Activated naive CD8-positive, alpha-beta T cell treated with anti-CD3 and anti-CD28 coated beads for 36 hours (primary cell): Measurements from ENCODE around the gene MTA3. TPM values are rescaled to one million over a fixed set of nuclear protein-coding genes. Genes with fewer than 3 reads are reported as not detected.
"Not testable (repeated sequence)": the region's sequence is repeated elsewhere in the genome, so short reads cannot be mapped to it uniquely, and the experiment has no call there.

Source experiments
- DNase-seq: peaks from one replicate; pipeline ENCODE4 v3.0.0; 2021
- H3K27ac Mint-ChIP-seq: one replicate; pipeline ENCODE4 v1.8.0; 2022; ENCODE audit warnings: mild to moderate bottlenecking, moderate library complexity, mixed read lengths
- H3K27me3 Mint-ChIP-seq: one replicate; pipeline ENCODE4 v1.8.0; 2022; ENCODE audit warnings: mild to moderate bottlenecking, mixed read lengths
- H3K36me3 Mint-ChIP-seq: one replicate; pipeline ENCODE4 v1.8.0; 2021; ENCODE audit warnings: mild to moderate bottlenecking, mixed read lengths
- H3K4me1 Mint-ChIP-seq: one replicate; pipeline ENCODE4 v1.8.0; 2021; ENCODE audit warnings: mixed read lengths
- H3K4me3 Mint-ChIP-seq: one replicate; pipeline ENCODE4 v1.8.0; 2022; ENCODE audit warnings: mild to moderate bottlenecking, moderate library complexity, mixed read lengths
- H3K9me3 Mint-ChIP-seq: one replicate; pipeline ENCODE4 v1.8.0; 2022; ENCODE audit warnings: mixed read lengths
- total RNA-seq, 2 experiments: library from RNA; stranded (reverse); gene quantifications; one replicate each; pipeline ENCODE4 v1.2.3, GENCODE V29; 2021

Gene MTA3
- total RNA-seq, 2 experiments from 2014 or later: 32.0 to 34.7 TPM

DNA sequence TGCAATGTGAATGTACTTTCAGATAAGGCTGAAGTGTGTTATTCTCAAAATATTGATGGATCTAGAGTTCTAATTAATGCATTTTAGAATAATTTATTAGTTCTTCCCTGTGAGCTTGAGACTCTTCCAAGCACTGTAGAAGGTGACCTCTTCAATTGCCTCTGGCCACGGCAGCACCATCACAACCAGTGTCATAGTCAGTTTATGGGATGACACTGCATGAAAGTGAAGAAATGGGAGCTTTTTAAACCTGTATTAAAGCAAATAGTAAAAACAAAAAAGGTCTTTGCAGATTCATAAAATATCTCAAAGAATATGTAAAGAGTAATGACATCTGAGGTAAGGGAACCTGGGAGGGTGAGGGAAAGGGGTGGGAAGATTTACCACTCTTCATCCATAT lies 143.5 kb downstream of the MTA3 start:
- no peaks in the 10 kb centered on the region for H3K27me3 Mint-ChIP-seq
- no peak for DNase-seq
- no peaks in the 10 kb centered on the region for H3K9me3 Mint-ChIP-seq
- H3K4me3 Mint-ChIP-seq: no peak overlapping the region
- H3K36me3 Mint-ChIP-seq: peaks cover 2% of the 10 kb centered on the region
- no peaks in the 10 kb centered on the region for H3K4me1 Mint-ChIP-seq
- no peak overlapping the region for H3K27ac Mint-ChIP-seq

- H3K27me3 Mint-ChIP-seq: no peaks in the 10 kb centered on the region
- peaks cover under 1% of the 10 kb centered on the region for H3K36me3 Mint-ChIP-seq
- DNase-seq: no peak
- H3K27ac Mint-ChIP-seq: no peak overlapping the region
- H3K4me1 Mint-ChIP-seq: no peaks in the 10 kb centered on the region
- H3K4me3 Mint-ChIP-seq: no peak overlapping the region
- no peaks in the 10 kb centered on the region for H3K9me3 Mint-ChIP-seq
These were observed 144.5 kb downstream of the MTA3 start for GRCh38 chr2:42712934-42713333.

GRCh38 chr2:42713920-42714319 lies 145.5 kb downstream of the MTA3 start:
- Mint-ChIP-seq H3K36me3 (peaks cover 1% of the 10 kb centered on the region), H3K4me3 (no peak overlapping the region), H3K9me3 (no peaks in the 10 kb centered on the region), H3K27me3 (no peaks in the 10 kb centered on the region), H3K4me1 (no peaks in the 10 kb centered on the region), H3K27ac (no peak overlapping the region)
- no peak for DNase-seq

GRCh38 chr2:42714686-42715085 lies 146.3 kb downstream of the MTA3 start:
- Mint-ChIP-seq H3K4me3 (no peak overlapping the region), H3K4me1 (no peaks in the 10 kb centered on the region), H3K27ac (no peak overlapping the region), H3K9me3 (no peaks in the 10 kb centered on the region), H3K36me3 (peaks cover 2% of the 10 kb centered on the region), H3K27me3 (no peaks in the 10 kb centered on the region)
- no peak for DNase-seq

GRCh38 chr2:42721898-42722297 lies 153.5 kb downstream of the MTA3 start:
- H3K9me3 Mint-ChIP-seq: no peaks in the 10 kb centered on the region
- no peak for DNase-seq
- no peak overlapping the region for H3K27ac Mint-ChIP-seq
- H3K27me3 Mint-ChIP-seq: no peaks in the 10 kb centered on the region
- no peak overlapping the region for H3K4me3 Mint-ChIP-seq
- peaks cover 4% of the 10 kb centered on the region for H3K36me3 Mint-ChIP-seq
- H3K4me1 Mint-ChIP-seq: peaks cover 7% of the 10 kb centered on the region

- H3K9me3 Mint-ChIP-seq: no peaks in the 10 kb centered on the region
- H3K27ac Mint-ChIP-seq: no peak overlapping the region
- no peak overlapping the region for H3K4me3 Mint-ChIP-seq
- peaks cover 7% of the 10 kb centered on the region for H3K4me1 Mint-ChIP-seq
- no peaks in the 10 kb centered on the region for H3K27me3 Mint-ChIP-seq
- peak; percentile 47 for DNase-seq
- H3K36me3 Mint-ChIP-seq: peaks cover 4% of the 10 kb centered on the region
These were observed 154.1 kb downstream of the MTA3 start for GRCh38 chr2:42722320-42723190.

GRCh38 chr2:42723465-42723864 lies 155.0 kb downstream of the MTA3 start:
- H3K27me3 Mint-ChIP-seq: no peaks in the 10 kb centered on the region
- H3K4me1 Mint-ChIP-seq: peaks cover 7% of the 10 kb centered on the region
- H3K4me3 Mint-ChIP-seq: no peak overlapping the region
- H3K36me3 Mint-ChIP-seq: peaks cover 4% of the 10 kb centered on the region
- no peak for DNase-seq
- no peak overlapping the region for H3K27ac Mint-ChIP-seq
- no peaks in the 10 kb centered on the region for H3K9me3 Mint-ChIP-seq

GRCh38 chr2:42724886-42725285 lies 156.5 kb downstream of the MTA3 start:
- Mint-ChIP-seq H3K9me3 (peaks cover 5% of the 10 kb centered on the region), H3K4me3 (no peak overlapping the region), H3K27ac (no peak overlapping the region), H3K36me3 (peaks cover 12% of the 10 kb centered on the region), H3K4me1 (peaks cover 11% of the 10 kb centered on the region), H3K27me3 (no peaks in the 10 kb centered on the region)
- DNase-seq: no peak

- H3K27me3 Mint-ChIP-seq: no peaks in the 10 kb centered on the region
- no peak for DNase-seq
- peaks cover 7% of the 10 kb centered on the region for H3K9me3 Mint-ChIP-seq
- no peak overlapping the region for H3K4me3 Mint-ChIP-seq
- H3K27ac Mint-ChIP-seq: no peak overlapping the region
- H3K4me1 Mint-ChIP-seq: peaks cover 11% of the 10 kb centered on the region
- peaks cover 18% of the 10 kb centered on the region for H3K36me3 Mint-ChIP-seq
These were observed 157.2 kb downstream of the MTA3 start for GRCh38 chr2:42725657-42726056.

DNA sequence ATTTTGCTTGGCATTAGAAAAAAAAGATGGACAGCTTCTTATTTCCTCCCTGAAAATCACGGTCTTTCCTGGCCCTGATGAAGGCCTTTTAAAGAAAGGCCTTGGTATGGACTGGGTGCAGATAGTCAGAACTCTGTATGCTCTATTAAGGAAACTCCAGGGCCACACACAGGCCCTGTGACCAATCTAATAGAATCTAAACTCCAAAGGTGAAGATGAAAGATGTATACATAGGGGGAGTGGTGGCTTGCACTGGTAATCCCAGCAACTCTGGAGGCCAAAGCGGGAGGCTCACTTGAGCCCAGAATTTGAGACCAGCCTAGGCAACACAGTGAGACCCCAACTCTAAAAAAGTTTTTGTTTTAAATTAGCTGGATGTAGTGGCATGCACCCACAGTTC lies 158.2 kb downstream of the MTA3 start:
- peaks cover 29% of the 10 kb centered on the region for H3K36me3 Mint-ChIP-seq
- H3K4me3 Mint-ChIP-seq: no peak overlapping the region
- peaks cover 11% of the 10 kb centered on the region for H3K4me1 Mint-ChIP-seq
- no peaks in the 10 kb centered on the region for H3K27me3 Mint-ChIP-seq
- DNase-seq: no peak
- H3K27ac Mint-ChIP-seq: no peak overlapping the region
- peaks cover 12% of the 10 kb centered on the region for H3K9me3 Mint-ChIP-seq

DNA sequence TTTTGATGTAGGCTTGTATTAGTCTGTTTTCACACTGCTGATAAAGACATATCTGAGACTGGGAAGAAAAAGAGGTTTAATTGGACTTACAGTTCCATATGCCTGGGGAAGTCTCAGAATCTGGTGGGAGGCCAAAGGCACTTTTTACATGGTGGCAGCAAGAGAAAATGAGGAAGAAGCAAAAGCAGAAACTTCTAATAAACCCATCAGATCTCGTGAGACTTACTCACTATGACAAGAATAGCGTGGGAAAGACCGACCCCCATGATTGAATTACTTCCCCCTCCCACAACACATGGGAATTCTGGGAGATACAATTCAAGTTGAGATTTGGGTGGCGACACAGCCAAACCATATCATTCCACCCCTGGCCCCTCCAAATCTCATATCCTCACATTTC lies 162.9 kb downstream of the MTA3 start:
- H3K27me3 Mint-ChIP-seq, H3K27ac Mint-ChIP-seq, DNase-seq, H3K4me3 Mint-ChIP-seq, H3K4me1 Mint-ChIP-seq: not testable (repeated sequence)
- H3K9me3 Mint-ChIP-seq: peaks cover 32% of the 10 kb centered on the region
- H3K36me3 Mint-ChIP-seq: peaks cover 67% of the 10 kb centered on the region

- H3K9me3 Mint-ChIP-seq: peaks cover 32% of the 10 kb centered on the region
- no peaks in the 10 kb centered on the region for H3K27me3 Mint-ChIP-seq
- peaks cover 81% of the 10 kb centered on the region for H3K36me3 Mint-ChIP-seq
- no peak overlapping the region for H3K27ac Mint-ChIP-seq
- no peaks in the 10 kb centered on the region for H3K4me1 Mint-ChIP-seq
- DNase-seq: no peak
- no peak overlapping the region for H3K4me3 Mint-ChIP-seq
These were observed 165.4 kb downstream of the MTA3 start for GRCh38 chr2:42733852-42734251.

DNA sequence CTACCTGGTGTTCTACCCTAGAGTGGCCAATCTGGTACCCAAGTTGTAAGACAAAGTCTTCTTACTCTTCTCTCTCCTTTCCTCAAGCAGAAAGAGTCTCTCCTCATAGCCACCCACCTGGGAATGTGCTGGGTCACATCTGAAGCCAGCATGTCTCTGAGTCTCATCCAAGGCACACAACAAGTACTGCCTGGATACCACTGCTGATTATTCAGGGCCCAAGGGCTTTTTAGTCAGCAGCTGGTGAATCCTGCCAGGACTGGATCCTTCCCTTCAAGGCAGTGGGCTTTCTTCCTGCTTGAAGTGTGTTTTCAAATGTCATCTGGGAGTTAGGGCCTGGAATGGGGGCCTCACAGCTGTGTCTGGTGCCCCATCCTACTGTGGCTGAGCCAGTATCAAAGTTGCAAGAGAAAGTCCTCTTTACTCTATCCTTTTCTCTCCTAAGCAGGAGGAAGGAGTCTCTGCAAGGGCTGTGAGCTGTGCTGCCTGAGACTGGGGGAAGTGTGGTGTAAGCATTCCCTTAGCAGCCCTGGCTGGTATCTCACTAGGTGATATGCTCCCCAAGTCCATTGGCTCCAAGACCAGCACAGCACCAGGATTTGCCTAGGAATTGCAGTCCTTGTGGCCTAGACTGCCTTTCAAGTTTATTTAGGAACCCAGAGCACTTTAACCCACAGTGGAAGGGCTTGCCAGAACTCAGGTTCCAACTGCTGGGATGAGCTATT lies 168.3 kb downstream of the MTA3 start:
- no peak for DNase-seq
- H3K4me3 Mint-ChIP-seq: no peak overlapping the region
- H3K4me1 Mint-ChIP-seq: peaks cover 4% of the 10 kb centered on the region
- peaks cover 30% of the 10 kb centered on the region for H3K9me3 Mint-ChIP-seq
- H3K27ac Mint-ChIP-seq: no peak overlapping the region
- H3K36me3 Mint-ChIP-seq: peaks cover 79% of the 10 kb centered on the region
- H3K27me3 Mint-ChIP-seq: no peaks in the 10 kb centered on the region

- Mint-ChIP-seq H3K27ac (no peak overlapping the region), H3K27me3 (no peaks in the 10 kb centered on the region), H3K4me3 (no peak overlapping the region), H3K4me1 (peaks cover 10% of the 10 kb centered on the region), H3K36me3 (peaks cover 47% of the 10 kb centered on the region), H3K9me3 (peaks cover 9% of the 10 kb centered on the region)
- DNase-seq: no peak
These were observed 172.7 kb downstream of the MTA3 start for GRCh38 chr2:42741140-42741539.

DNA sequence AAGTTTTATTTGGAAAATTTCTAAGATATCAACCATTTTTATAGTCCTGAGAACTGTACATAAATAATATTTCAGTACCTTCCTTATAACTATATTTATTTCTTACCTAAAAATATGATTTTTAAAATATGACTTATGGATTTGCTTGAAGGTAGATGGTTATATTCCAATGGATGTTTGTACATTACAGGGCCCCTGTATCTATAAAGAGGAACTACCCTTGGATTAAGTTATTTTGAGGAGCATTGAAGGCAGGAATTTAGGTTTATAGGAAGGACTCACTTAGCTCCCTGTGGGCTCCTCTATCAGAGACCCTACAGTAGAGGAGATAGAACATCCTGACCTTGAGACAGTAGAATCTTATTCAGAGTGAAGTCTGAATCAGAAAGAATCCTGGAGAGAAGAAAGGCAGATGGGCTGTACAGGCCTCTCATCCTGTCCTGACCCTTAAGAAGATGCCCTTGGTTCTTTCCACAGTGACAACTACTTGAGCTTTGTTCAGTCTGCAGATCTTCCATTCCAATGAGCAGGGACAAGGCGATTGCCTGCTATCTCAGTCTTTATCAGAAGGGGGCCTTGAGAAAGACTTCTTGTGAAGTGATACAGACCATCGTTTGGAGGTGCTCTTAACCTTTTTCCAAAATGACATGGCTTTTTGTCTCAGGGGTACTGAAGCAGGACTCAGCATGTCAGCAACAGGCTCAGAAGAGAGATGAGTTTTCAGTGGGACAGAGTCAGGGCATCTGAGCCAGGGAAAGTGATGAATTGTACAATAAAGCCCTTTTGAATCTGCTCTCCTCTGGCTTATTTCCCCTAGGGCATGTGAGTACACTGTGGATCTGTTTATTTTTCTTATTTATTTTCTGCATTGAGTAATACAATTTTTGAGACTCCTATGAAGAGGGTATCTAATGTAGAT lies 174.6 kb downstream of the MTA3 start:
- H3K27me3 Mint-ChIP-seq: no peaks in the 10 kb centered on the region
- H3K4me3 Mint-ChIP-seq: no peak overlapping the region
- peaks cover 33% of the 10 kb centered on the region for H3K36me3 Mint-ChIP-seq
- no peak for DNase-seq
- H3K9me3 Mint-ChIP-seq: peaks cover 9% of the 10 kb centered on the region
- no peak overlapping the region for H3K27ac Mint-ChIP-seq
- H3K4me1 Mint-ChIP-seq: peaks cover 10% of the 10 kb centered on the region
